ENCODE measurements around the gene KRTAP10-3. TPM values are rescaled to one million over a fixed set of nuclear protein-coding genes. Genes with fewer than 3 reads are reported as not detected.
"Not testable (repeated sequence)": the region's sequence is repeated elsewhere in the genome, so short reads cannot be mapped to it uniquely, and the experiment has no call there.

Gene KRTAP10-3, protein sequence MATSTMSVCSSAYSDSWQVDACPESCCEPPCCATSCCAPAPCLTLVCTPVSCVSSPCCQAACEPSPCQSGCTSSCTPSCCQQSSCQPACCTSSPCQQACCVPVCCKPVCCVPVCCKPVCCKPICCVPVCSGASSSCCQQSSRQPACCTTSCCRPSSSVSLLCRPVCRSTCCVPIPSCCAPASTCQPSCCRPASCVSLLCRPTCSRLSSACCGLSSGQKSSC
- total RNA-seq, result not detected
- 0 reads per million in 2 donors for total RNA-seq

DNA sequence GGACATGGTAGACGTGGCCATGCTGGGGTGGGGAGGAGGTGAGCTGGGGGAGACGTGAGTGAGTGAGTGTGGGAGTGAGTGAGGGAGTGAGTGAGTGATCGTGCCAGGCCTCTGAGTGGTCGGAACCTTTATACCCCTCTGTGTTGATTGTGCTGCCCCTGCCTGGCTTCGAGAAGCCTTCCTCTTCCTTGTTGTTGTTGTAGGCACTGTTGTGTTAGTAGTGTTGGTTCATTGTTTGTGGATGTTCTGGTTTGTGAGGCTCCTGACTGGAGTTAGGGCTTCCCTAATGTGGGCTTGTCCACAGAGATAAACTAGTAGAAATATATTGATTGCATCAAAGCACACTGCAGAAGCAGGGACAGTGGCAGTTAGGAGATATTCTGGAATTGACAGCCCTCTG lies at the start of gene KRTAP10-3:
Gene KRTAP10-3, minus strand, starts transcription at position 101 of the 400 bp plus-strand sequence. Its CDS starts 80 bp downstream, at position 21.
- Mint-ChIP-seq H3K4me3 (no peak within 1 kb of the TSS), H3K27ac (no peak within 1 kb of the TSS)

DNA sequence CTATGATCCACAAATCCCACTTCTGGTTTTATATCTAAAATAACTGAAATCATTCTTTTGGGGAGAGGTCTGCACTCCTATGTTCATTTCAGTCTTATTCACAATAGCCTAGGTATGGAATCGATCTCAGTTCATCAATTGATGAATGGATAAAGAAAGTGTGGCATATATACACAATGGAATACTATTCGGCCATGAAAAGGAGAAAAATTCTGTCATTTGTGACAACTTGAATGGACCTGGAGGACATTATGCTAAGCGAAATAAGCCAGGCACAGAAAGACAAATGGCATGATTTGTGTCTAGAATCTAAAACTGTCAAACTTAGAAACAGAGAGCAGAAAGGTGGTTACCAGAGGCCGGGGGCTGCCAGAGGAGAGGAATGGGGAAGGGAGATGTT lies 47.9 kb upstream of the KRTAP10-3 start:
- Mint-ChIP-seq H3K36me3 (ENCODE audit: low read depth) (peaks cover 3% of the 10 kb centered on the region), H3K27me3 (peaks cover 6% of the 10 kb centered on the region), H3K27ac (no peak overlapping the region), H3K4me3 (no peak overlapping the region), H3K4me1 (peaks cover 4% of the 10 kb centered on the region)
- peaks cover 2% of the 10 kb centered on the region for H3K9me3 ChIP-seq (ENCODE audit: control insufficient read depth, low read length, poor library complexity, severe bottlenecking)
- ATAC-seq (no peak), DNase-seq (no peak)

More for the DNA sequence above, at the start of gene KRTAP10-3:
- ATAC-seq (no peak), DNase-seq (no peak)
- Mint-ChIP-seq H3K27me3 (no peaks in the 10 kb centered on the region), H3K4me1 (no peaks in the 10 kb centered on the region), H3K36me3 (ENCODE audit: low read depth) (no peaks in the 10 kb centered on the region)
- no peaks in the 10 kb centered on the region for H3K9me3 ChIP-seq (ENCODE audit: control insufficient read depth, low read length, poor library complexity, severe bottlenecking)

DNA sequence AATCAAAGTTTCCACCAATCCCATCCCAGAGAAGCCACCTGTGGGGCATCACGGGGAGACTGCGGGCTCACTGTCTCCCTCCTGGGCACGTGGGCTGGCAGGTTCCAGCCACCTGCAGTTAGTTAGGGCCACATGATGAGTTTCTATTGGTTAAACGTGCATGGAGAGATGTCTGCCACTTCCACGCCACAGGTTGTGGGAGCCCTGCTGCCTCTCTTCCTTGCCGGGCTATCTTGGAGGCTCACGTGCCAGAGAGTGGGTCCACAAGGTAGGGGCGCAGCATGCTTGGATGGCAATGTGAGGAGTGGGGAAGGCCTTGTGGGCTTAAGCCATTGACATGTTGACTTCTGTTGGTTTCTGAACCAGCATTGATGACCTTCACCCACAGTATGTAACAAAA lies 45.3 kb upstream of the KRTAP10-3 start:
- H3K4me1 Mint-ChIP-seq, result peaks cover 7% of the 10 kb centered on the region
- no peak overlapping the region for H3K27ac Mint-ChIP-seq
- peaks cover 2% of the 10 kb centered on the region for H3K9me3 ChIP-seq (ENCODE audit: control insufficient read depth, low read length, poor library complexity, severe bottlenecking)
- no peak for DNase-seq
- ATAC-seq, result no peak
- H3K36me3 Mint-ChIP-seq (ENCODE audit: low read depth), result peaks cover 4% of the 10 kb centered on the region
- H3K27me3 Mint-ChIP-seq, result peaks cover 12% of the 10 kb centered on the region
- H3K4me3 Mint-ChIP-seq, result no peak overlapping the region

DNA sequence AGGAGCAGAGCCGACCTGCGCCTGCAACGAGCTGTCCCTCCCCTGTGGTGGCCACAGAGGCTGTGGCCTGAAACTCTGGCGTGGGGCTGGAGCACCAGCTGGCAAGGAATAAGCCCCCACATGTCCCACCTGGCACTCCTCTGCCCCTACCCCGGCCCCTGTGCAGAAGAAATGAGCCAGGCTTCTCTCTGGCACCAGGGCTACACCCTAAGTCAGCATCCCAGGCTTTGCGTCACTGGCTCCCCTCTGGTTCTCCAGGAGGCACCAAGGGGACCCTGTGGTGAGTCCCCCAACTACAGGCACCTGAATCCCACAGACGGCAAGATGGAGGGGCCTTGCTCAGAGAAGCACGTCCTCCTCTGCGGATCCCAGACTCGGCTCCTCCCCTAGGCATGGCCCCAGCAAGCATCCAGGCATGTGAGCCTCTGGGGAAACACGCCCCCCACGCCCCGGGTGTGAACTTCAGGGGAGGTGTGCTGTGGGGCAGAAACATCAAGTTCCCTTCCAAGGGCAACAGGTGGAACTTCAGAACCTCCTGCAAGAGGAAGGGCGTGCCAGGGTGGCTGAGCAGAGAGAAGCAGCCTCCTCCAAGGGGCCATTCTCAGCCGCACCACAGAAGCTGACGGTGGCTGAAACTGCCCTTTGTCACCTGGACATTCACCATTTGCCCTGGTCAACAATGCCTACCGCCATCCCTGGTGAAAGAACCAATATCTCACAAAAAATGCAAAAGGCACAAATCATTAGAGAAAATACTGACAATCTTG lies 44.7 kb upstream of the KRTAP10-3 start:
- DNase-seq (no peak), ATAC-seq (no peak)
- no peak overlapping the region for H3K27ac Mint-ChIP-seq
- H3K4me3 Mint-ChIP-seq, result no peak overlapping the region
- H3K4me1 Mint-ChIP-seq, result peaks cover 7% of the 10 kb centered on the region
- H3K9me3 ChIP-seq (ENCODE audit: control insufficient read depth, low read length, poor library complexity, severe bottlenecking), result peaks cover 2% of the 10 kb centered on the region
- H3K36me3 Mint-ChIP-seq (ENCODE audit: low read depth), result peaks cover 4% of the 10 kb centered on the region
- H3K27me3 Mint-ChIP-seq, result peaks cover 12% of the 10 kb centered on the region

DNA sequence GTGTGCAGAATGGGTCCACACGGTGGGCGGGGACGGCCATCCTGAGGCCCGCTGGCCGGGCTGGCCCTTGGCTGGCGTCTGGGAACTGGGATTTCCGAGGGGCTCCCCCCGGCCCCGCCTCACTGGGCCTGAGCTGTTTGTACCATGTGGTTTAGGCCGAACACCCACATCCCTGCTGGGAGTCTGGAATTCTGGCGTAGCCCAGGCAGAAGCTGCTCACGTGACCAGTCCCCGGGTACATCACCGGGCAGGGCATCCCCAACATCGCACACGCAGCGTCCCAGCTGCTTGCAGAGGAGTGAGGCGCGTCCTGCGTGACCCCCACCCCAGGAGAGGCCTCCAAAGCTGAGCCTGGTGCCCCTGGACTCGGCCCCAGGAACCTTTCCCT lies 43.9 kb upstream of the KRTAP10-3 start:
- DNase-seq, result no peak
- Mint-ChIP-seq H3K27me3 (peaks cover 12% of the 10 kb centered on the region), H3K4me3 (no peak overlapping the region), H3K36me3 (ENCODE audit: low read depth) (peaks cover 4% of the 10 kb centered on the region), H3K4me1 (peaks cover 7% of the 10 kb centered on the region), H3K27ac (no peak overlapping the region)
- ATAC-seq, result no peak
- peaks cover 2% of the 10 kb centered on the region for H3K9me3 ChIP-seq (ENCODE audit: control insufficient read depth, low read length, poor library complexity, severe bottlenecking)

DNA sequence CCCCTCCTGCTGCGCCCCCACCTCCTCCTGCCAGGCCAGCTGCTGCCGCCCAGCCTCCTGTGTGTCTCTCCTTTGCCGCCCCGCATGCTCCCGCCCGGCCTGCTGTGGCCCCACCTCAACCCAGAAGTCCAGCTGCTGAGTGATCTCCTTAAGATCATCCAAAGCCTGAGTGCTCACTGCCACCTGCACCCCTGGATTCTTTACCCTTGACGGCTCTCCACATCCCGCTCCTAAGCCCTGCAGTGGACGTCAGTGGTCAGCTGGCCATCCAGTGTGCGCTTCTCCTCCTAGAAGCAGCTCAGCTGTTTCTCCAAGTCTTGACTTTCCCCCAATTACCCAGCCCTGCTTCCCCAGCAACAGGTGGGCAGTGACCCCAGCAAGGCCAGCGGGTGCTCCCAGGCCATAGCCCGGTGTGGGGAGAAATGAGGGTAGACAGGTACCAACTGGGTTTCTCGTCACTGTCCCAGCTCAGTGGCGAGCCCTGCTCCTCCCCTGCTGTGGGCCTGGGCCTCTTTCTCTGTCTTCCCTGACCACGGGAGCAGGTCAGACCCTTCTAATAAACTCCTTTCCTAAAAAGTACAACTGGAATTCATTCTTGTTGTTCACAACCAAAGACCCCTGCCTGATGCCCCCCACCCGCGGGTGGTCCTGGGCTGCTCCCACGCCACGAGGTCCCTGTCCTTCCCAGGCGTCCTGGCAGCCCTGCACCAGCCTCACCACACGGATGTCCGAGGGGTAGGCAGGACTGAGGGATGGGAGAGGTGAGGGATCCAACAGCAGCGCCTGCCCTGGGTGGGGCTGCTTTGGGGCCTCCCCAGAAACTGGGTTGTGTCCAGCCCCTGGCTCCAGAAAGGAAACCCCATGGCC lies 43.2 kb upstream of the KRTAP10-3 start:
- H3K9me3 ChIP-seq (ENCODE audit: control insufficient read depth, low read length, poor library complexity, severe bottlenecking), result peaks cover 2% of the 10 kb centered on the region
- H3K36me3 Mint-ChIP-seq (ENCODE audit: low read depth), result peaks cover 4% of the 10 kb centered on the region
- peaks cover 12% of the 10 kb centered on the region for H3K27me3 Mint-ChIP-seq
- ATAC-seq (no peak), DNase-seq (no peak)
- peaks cover 7% of the 10 kb centered on the region for H3K4me1 Mint-ChIP-seq
- H3K4me3 Mint-ChIP-seq, result no peak overlapping the region
- H3K27ac Mint-ChIP-seq, result no peak overlapping the region

DNA sequence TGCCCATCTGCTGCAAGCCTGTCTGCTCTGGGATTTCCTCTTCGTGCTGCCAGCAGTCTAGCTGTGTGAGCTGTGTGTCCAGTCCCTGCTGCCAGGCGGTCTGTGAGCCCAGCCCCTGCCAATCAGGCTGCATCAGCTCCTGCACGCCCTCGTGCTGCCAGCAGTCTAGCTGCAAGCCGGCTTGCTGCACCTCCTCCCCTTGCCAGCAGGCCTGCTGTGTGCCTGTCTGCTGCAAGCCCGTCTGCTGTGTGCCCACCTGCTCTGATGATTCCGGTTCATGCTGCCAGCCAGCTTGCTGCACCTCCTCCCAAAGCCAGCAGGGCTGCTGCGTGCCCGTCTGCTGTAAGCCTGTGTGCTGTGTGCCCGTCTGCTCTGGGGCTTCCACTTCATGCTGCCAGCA lies 42.5 kb upstream of the KRTAP10-3 start:
- not testable (repeated sequence) for H3K27ac Mint-ChIP-seq; ATAC-seq; H3K9me3 ChIP-seq (ENCODE audit: control insufficient read depth, low read length, poor library complexity, severe bottlenecking); H3K4me3 Mint-ChIP-seq; DNase-seq; H3K4me1 Mint-ChIP-seq; H3K36me3 Mint-ChIP-seq (ENCODE audit: low read depth)
- H3K27me3 Mint-ChIP-seq, result peaks cover 12% of the 10 kb centered on the region

DNA sequence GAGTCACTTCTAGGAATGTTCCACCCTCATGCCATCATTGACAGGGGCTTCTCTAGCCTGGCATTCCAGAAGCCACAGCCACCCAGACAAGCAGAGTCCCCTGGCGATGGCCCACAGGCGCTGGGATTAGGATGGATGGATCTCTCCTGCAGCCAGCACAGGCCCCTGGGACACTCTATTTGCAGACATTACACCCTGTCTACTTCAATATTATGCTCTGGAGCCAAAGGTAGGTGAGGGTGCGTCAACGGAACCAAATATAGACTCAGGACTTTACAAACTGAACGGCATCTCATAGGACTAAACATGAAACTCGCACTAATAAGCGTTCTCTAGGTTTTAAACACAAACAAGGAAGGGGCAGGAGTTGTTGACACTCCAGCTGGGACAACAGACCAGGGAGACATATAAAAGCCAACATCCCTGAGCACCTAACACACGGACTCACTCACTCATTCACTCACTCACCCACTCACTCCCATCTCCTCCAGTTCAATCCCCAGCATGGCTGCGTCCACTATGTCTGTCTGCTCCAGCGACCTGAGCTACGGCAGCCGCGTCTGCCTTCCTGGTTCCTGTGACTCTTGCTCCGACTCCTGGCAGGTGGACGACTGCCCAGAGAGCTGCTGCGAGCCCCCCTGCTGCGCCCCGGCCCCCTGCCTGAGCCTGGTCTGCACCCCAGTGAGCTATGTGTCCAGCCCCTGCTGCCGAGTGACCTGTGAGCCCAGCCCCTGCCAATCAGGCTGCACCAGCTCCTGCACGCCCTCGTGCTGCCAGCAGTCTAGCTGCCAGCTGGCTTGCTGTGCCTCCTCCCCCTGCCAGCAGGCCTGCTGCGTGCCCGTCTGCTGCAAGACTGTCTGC lies 41.8 kb upstream of the KRTAP10-3 start, which contains the start of gene KRTAP10-7:
Gene KRTAP10-7, plus strand, starts transcription at position 480 of the 861 bp plus-strand sequence. Its CDS starts 25 bp downstream, at position 505.
- H3K27me3 Mint-ChIP-seq, result peaks cover 12% of the 10 kb centered on the region
- not testable (repeated sequence) for H3K9me3 ChIP-seq (ENCODE audit: control insufficient read depth, low read length, poor library complexity, severe bottlenecking); ATAC-seq; DNase-seq; H3K4me1 Mint-ChIP-seq; H3K36me3 Mint-ChIP-seq (ENCODE audit: low read depth); H3K4me3 Mint-ChIP-seq; H3K27ac Mint-ChIP-seq

DNA sequence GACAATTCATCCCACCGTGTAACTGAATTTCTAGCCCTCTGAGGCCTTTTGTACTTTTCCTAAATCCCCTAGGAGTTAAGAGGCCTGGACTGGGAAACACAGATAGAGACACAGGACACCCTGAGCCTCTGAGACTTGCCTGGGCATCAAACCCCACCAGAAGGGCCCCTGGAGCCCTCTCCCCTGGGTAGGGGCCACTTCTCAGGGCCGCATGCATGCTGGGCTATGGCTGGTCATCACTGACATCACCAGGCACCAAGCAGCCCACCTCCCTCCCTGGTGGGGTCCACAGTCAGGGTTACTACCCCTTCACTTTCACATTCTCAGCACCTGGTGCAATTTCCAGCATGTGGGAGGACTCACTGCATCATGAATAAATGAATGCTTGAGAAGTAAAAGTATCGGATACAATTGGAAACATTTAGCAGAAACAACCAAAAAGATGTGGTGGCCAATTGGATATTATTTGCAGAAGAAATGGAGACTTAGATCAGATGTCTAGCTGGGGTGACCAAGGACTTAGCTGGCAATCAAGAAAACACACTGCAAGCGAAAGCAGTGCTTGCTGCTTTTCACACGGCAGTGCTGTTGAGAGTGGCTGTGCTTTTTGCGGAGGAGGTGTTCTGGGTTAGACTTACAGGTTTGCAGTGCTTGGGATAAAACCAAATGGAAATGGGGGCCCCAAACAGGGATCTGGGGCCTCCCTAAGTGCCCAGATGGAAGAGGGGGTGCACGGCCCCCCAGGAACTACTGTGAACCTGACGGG lies 40.9 kb upstream of the KRTAP10-3 start:
- DNase-seq (no peak), ATAC-seq (no peak)
- Mint-ChIP-seq H3K27ac (no peak overlapping the region), H3K27me3 (peaks cover 12% of the 10 kb centered on the region), H3K4me3 (no peak overlapping the region), H3K4me1 (peaks cover 13% of the 10 kb centered on the region), H3K36me3 (ENCODE audit: low read depth) (peaks cover 4% of the 10 kb centered on the region)
- no peaks in the 10 kb centered on the region for H3K9me3 ChIP-seq (ENCODE audit: control insufficient read depth, low read length, poor library complexity, severe bottlenecking)

DNA sequence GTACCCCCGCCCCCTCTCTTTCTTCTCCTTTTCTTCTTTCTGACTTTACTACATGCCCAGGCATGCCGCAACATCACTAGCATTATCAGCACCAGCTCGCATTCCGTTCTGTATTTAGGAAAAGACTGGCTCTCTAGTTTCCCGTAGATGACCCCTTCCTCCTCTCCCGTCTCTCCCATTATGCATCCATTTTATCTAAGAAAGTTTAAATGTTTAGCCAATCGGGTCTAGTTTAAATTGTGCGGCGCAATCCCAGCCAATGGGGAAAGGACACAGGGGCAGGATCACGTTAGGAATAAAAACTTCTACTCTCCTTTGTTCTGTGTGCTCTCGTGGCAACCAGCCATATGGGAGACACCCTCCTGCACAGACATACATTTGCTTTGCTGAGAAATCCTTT lies 39.5 kb upstream of the KRTAP10-3 start:
- no peak overlapping the region for H3K27ac Mint-ChIP-seq
- no peaks in the 10 kb centered on the region for H3K9me3 ChIP-seq (ENCODE audit: control insufficient read depth, low read length, poor library complexity, severe bottlenecking)
- H3K4me3 Mint-ChIP-seq, result no peak overlapping the region
- peaks cover 12% of the 10 kb centered on the region for H3K27me3 Mint-ChIP-seq
- peaks cover 4% of the 10 kb centered on the region for H3K36me3 Mint-ChIP-seq (ENCODE audit: low read depth)
- DNase-seq (no peak), ATAC-seq (no peak)
- H3K4me1 Mint-ChIP-seq, result peaks cover 13% of the 10 kb centered on the region

DNA sequence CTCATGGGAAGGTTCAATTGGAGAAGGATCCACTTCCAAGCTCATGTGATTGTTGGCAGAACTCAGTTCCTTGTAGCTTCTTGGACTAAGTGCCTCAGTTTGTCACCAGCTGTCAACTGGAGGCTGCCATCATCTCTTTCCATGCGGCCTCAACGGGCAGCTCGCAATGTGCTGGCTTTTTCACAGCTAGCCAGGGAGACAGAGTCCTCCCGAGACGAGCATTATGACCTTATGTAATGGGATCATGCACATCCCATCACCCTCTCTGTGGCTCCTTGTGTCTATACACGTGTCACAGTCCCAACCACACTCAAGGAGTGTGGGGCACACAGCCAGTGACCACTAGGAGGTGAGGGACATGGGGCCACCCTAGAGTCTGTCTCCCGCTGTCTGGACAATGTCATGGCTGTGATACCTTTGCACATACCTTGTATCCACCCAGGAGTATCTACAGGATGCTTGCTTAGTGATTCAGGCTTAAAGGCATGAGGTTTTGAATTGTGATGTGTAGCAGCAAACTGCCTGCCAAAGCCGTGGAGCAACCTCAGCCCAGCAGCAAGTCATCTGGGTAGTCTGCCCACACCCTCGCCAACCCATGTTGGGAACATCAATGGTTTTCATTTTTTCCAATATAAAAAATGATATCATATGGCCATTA lies 37.6 kb upstream of the KRTAP10-3 start:
- H3K36me3 Mint-ChIP-seq (ENCODE audit: low read depth), result peaks cover 2% of the 10 kb centered on the region
- peaks cover 9% of the 10 kb centered on the region for H3K27me3 Mint-ChIP-seq
- H3K4me3 Mint-ChIP-seq, result no peak overlapping the region
- no peak overlapping the region for H3K27ac Mint-ChIP-seq
- peaks cover 8% of the 10 kb centered on the region for H3K4me1 Mint-ChIP-seq
- no peaks in the 10 kb centered on the region for H3K9me3 ChIP-seq (ENCODE audit: control insufficient read depth, low read length, poor library complexity, severe bottlenecking)
- DNase-seq, result no peak
- ATAC-seq, result no peak

Data from T-helper 17 cell (primary cell).